Measurements from ENCODE around the gene TIMD4. TPM values are rescaled to one million over a fixed set of nuclear protein-coding genes. Genes with fewer than 3 reads are reported as not detected.
"Not testable (repeated sequence)": the region's sequence is repeated elsewhere in the genome, so short reads cannot be mapped to it uniquely, and the experiment has no call there.

The TIMD4 gene
- total RNA-seq: not detected

DNA sequence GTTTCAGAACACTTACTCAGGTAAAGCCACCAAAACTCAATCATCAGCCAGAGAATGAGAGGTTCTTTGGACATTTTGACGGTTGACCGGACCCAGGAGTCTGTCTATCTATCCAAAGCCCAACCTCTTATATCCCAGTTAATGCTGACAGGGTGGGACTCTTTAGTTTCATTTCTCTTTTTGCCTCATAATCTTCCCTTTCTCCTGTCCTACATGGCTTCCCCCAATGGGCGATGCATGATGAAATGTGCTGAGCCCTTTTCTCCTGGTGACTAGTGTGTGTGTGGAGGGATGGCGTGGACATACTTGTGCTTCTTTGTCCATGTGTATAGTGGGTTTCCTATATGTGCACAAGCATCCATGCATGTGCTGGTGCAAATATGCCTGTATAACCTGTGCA is at the start of gene TIMD4:
TIMD4 (minus strand) TSS at position 102 of the 400 bp plus-strand sequence; CDS start at position 74, 28 bp downstream.
- DNase-seq: no peak

GRCh38 chr5:157006262-157006661 is 43.2 kb upstream of the TIMD4 start:
- no peak for DNase-seq

DNA sequence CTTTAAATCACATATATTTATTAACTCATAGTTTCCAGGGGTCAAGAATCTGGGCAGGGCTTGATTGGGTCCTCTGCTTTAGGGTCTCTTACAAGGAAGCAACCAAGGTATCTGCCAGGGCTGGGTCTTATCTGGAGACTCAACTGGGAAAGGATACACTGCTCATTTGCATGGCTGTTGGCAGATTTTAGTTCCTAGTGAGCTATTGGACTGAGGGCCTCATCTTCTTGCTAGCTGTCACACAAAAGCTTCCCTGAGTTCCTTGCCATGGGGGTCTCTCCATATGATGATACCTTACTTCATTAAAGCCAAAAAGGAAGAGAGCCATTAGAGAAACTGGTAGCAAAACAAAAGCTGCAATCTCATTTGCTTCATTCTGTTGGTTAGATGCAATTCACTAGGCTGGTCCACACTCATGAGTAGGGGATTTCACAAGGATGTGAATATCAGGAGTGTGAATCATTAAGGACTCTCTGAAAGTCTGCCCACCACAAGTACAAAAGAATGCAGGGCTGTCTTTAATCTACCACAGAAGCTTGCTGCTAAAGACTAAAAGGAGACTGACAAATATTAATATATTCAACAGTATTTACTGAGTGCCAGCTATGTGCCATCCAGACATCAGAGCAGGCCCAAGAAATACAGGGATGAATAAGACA is 42.0 kb upstream of the TIMD4 start:
- no peak for DNase-seq

DNA sequence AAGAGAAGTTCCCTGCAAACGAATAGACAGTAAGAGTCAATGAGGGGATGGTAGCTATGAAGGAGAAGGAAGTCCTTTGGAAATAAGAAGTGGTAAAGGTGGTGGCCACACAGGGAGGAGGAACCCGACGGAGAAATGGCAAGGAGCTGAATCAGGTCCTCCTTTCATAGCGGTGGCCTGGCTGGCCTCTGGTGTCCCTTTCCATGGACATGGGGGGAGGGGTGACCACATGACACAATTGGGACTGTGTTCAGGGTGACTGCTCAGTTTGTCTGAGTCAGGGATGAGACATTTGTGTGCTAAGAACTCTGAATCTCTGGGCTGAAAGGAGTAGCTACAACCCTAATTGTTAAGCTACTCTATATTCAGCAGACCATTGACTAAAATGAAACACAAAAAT is 28.7 kb upstream of the TIMD4 start:
- no peak for DNase-seq

DNA sequence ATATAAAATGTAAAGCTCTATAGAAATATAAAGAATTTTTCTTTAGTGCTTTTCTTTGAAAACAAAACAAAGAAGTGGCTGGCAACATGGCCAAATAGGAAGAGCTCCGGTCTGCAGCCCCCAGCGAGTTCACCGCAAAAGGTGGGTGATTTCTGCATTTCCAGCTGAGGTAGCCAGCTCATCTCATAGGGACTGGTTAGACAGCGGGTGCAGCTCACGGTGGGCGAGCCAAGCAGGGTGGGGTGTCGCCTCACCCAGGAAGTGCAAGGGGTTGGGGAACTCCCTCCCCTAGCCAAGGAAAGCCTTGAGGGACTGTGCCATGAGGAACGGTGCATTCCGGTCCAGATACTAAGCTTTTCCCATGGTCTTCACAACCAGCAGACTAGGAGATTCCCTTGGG is 21.0 kb upstream of the TIMD4 start:
- no peak for DNase-seq

GRCh38 chr5:156981481-156981880 is 18.5 kb upstream of the TIMD4 start:
- DNase-seq: no peak

DNA sequence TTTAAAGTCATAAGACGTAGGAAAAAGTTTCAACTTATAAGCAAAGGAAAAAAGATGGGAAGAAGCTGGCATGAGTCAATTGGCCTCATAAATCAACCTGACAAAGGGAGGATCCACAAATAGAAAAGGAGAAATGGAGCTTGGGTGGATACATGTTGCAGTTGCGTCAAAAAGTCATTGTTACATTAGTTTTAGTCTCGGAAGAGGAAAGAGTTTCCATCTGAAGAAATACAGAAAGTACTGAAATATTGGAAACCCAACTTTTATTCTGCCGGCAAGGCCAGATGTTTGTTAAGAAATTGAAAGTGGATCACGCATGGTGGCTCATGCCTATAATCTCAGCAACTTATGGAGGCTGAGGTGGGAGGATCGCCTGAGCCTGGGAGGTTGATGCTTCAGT is 11.3 kb upstream of the TIMD4 start:
- no peak for DNase-seq

DNA sequence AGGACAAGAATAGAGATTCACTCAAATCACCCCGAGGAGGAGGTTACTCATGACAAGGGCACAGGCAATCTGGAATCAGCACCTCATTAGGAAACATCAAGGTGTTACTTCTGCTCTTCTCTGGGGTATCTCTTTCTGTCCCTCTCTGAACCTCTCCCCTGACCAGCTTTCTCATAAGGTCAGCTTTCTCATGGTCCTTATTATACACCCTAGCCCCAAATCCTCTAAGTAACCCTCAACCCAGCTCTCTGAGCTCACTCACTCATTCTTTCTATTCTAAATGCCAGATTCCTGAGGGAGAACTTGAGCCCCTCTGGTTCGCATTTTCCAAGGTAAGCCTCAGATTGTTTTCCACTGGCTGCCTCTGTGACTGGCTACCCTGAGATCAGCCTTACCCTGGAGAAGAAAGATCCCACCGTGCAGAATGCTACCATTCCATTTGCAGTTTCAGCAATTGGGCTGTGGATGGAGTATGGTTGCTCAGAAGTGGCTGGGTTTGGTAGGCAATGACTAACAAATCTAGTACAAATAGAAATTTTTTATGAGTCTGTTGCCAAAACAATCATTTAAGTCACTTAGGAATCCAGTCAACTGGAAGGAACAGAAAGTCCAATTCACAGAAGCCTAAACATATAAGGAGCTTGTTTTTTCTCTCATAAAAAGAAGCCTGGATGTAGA is 9.0 kb upstream of the TIMD4 start:
- DNase-seq: no peak

DNA sequence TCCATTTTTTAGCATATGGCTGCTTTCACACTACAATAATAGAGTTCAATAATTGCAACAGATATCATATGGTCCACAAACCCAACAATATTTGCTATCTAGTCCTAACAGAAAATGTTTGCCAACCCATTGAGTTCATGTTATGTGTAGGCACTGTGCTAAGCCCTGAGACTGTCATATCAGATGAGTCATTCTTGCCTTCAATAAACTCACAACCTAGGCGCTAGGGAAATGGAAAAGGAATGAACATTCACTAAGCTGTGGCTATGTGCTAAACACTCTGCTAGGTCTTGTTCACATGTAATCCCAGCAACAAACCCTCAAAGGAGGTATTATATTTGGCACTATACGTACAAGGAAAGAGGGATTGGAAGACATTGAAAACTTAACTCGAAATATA is 8.4 kb upstream of the TIMD4 start:
- DNase-seq: no peak

GRCh38 chr5:156967386-156967785 is 4.4 kb upstream of the TIMD4 start:
- not testable (repeated sequence) for DNase-seq

DNA sequence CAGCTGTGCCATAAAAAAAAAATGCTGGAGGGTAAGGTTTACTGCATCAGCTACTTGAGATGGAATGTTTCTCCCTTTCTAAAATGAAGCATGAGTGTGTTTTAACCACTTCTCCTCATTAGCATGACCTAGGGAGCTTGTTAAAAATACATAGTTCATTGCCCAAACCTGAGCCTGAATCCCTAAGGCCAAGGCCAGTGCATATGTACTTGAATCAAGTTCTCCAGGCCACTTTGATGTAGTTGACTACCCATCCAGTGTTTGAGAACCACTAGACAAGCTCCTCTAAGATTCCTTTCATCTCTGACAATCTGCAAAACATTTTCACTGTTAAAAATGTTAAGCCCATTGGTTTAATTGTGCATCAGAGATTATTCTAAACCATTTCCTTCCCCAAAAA is 6.7 kb downstream of the TIMD4 start:
- no peak for DNase-seq

GRCh38 chr5:156951359-156951758 is 11.7 kb downstream of the TIMD4 start:
- DNase-seq: no peak

GRCh38 chr5:156950716-156951115 is 12.3 kb downstream of the TIMD4 start:
- DNase-seq: no peak

- DNase-seq: no peak
Measured at GRCh38 chr5:156949424-156949823, 13.6 kb downstream of the TIMD4 start.

- no peak for DNase-seq
Measured at GRCh38 chr5:156947925-156948324, 15.1 kb downstream of the TIMD4 start.

GRCh38 chr5:156942064-156942463 is 21.0 kb downstream of the TIMD4 start:
- no peak for DNase-seq

DNA sequence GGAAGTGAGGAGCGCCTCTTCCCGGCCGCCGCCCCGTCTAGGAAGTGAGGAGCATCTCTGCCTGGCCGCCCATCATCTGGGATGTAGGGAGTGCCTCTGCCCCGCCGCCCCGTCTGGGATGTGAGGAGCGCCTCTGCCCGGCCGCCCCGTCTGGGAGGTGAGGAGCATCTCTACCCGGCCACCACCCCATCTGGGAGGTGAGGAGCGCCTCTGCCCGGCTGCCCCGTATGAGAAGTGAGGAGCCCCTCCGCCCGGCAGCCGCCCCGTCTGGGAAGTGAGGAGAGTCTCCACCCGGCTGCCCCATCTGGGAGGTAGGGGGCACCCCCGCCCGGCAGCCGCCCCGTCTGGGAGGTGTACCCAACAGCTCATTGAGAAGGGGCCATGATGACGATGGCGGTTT is 22.6 kb downstream of the TIMD4 start:
- DNase-seq: not testable (repeated sequence)

DNA sequence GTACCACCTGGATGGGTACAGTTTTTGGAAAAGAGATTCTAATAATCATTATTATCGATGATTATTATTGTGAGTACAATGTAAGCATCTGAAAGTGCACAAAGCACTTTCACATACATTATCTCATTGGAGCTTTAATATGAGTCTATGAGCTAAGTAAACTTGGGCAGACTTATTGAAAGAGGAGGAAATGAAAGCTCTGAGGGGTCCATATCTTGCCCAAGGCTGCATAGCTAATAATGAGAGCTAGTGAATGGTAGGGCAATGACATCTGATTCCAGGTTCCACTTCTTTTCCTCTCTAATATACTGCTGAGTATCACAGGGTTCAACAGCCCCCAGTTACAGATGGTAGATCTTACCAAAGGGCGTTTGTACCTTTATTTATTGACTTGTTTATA is 26.1 kb downstream of the TIMD4 start:
- no peak for DNase-seq

- no peak for DNase-seq
Measured at GRCh38 chr5:156934450-156935211, 28.4 kb downstream of the TIMD4 start.

- no peak for DNase-seq
Measured at GRCh38 chr5:156929366-156929948, 33.6 kb downstream of the TIMD4 start.

DNA sequence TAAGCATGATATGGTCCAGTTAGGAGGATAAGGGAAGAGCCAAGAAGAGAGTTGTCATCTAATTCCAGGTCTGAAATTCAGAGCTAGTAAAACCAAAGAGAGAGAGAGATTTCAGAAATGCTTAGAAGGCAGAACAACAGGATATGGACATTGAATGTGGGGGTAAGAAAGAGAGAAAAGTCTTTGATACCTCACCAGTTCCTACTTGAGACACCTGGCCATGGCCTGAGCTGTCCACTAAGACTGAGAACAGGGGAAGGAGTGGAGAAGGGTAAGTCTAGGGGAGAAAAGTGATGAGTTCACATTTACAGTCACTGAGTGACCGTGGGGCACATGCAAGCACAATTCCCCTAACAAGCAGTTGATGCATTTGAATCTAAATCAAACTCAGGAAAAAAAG is 35.5 kb downstream of the TIMD4 start:
- DNase-seq: no peak

- DNase-seq: not testable (repeated sequence)
Measured at GRCh38 chr5:156925767-156926166, 37.3 kb downstream of the TIMD4 start.

DNA sequence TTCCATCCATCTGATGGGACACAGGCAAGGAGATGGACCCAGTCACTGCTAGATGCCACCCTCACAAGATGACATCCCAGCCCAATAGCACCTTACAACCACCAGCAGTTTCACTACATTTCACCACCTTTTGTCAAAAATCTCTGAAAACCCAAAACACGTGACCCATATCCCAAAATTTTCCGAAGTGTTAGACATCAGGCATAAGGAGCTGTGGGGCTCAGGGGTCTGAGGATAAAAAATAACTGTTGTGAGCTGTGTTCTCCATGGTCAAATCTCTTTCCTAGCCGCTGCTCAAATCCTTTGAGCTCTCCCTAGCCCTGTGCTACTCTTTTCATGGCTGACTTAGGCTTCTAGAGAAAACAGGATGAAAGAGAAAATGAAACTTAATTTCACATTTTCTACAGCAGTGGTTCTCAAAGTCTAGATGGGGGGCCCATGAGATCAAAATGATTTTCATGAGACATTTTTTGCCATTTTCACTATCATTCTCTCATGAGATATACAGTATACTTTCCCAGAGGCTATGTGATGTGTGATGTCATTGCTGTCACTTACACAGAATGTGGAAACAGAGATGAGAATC is 40.7 kb downstream of the TIMD4 start:
- DNase-seq: no peak
